A549 (cell line): ENCODE data around the gene COG7. TPM values are rescaled to one million over a fixed set of nuclear protein-coding genes. Genes with fewer than 3 reads are reported as not detected.

Source experiments
- ATAC-seq, 2 experiments: fragments of 200-7000 bp in 1 of 2; fragments of >200 bp in 1 of 2; cut with Nextera tagmentation in 1 of 2; cut with Tn5 transposase in 1 of 2; 3 replicates each; pipeline versions ENCODE4 v1.8.0 to v1.9.1; 2018 to 2020; ENCODE audit warnings: mild to moderate bottlenecking in 1 of 2, moderate library complexity in 1 of 2
- CTCF ChIA-PET: fragments of 300-600 bp; sonication (Branson Sonifier 250); formaldehyde crosslinking; extraction: SDS; loops from one replicate; lab custom pipeline; 2021; ENCODE audit warnings: antibody characterized with exemption, inconsistent platforms; lab: Yijun Ruan, JAX
- POLR2A ChIA-PET: fragments of 350-600 bp; formaldehyde crosslinking; extraction: SDS; loops from one replicate; lab custom pipeline; 2021; ENCODE audit warnings: antibody characterized with exemption, inconsistent platforms; lab: Yijun Ruan, JAX
- DNase-seq, 2 experiments: peaks; one replicate each; pipeline versions ENCODE4 v3.0.0 to v3.0.0-alpha.2; 2011 to 2016; ENCODE audit warnings: low read depth in 1 of 2, low spot score in 1 of 2
- FAIRE-seq: peaks from 2 replicates; lab custom pipeline; 2011; peaks lifted over from hg19 to GRCh38; lab: Jason Lieb, UNC
- H3K27ac ChIP-seq, 2 experiments: fragments of >200 bp; sonication (Bioruptor Twin); formaldehyde crosslinking; 3 replicates each; pipeline ENCODE4 v1.5.1; 2016 to 2017
- H3K4me1 ChIP-seq: fragments of >200 bp; sonication (Bioruptor Twin); formaldehyde crosslinking; 3 replicates; pipeline ENCODE4 v1.6.1; 2016
- H3K4me2 ChIP-seq: fragments of >200 bp; sonication (Bioruptor Twin); formaldehyde crosslinking; 3 replicates; pipeline ENCODE4 v1.6.1; 2016
- H3K4me3 ChIP-seq: fragments of >200 bp; sonication (Bioruptor Twin); formaldehyde crosslinking; 3 replicates; pipeline ENCODE4 v1.5.1; 2016
- H3K9me3 ChIP-seq: fragments of >200 bp; sonication (Bioruptor Twin); formaldehyde crosslinking; 3 replicates; pipeline ENCODE4 v1.6.1; 2016
- CEBPB ChIP-seq, 2 experiments: fragments of >200 bp in 1 of 2; sonication (Bioruptor Twin) in 1 of 2; formaldehyde crosslinking in 1 of 2; IDR thresholded peaks; 2 replicates each; pipeline ENCODE4 v1.6.1; 2012 to 2016
- CHD2 ChIP-seq: fragments of 150-350 bp; IDR thresholded peaks from 2 replicates; pipeline ENCODE4 v1.6.1; 2014; ENCODE audit warnings: low read length; ENCODE audit not compliant: partially characterized antibody
- CHD4 ChIP-seq: fragments of 200-600 bp; sonication (generic); IDR thresholded peaks from 2 replicates; pipeline ENCODE4 v1.6.1; 2016; ENCODE audit warnings: antibody characterized with exemption, mild to moderate bottlenecking, borderline replicate concordance
- EHF ChIP-seq: fragments of 250-450 bp; sonication (Bioruptor Pico); IDR thresholded peaks from 2 replicates; pipeline ENCODE4 v1.5.0; 2020; ENCODE audit warnings: mild to moderate bottlenecking
- FOSL2 ChIP-seq, 2 experiments: fragments of 450-650 bp in 1 of 2; fragments of >200 bp in 1 of 2; sonication (Bioruptor Twin) in 1 of 2; formaldehyde crosslinking; IDR thresholded peaks; 2 replicates each; pipeline versions ENCODE4 v1.5.0 to v1.6.1; 2016 to 2020; ENCODE audit warnings: mild to moderate bottlenecking in 1 of 2, moderate library complexity in 1 of 2
- HDAC2 ChIP-seq: fragments of 200-600 bp; sonication (generic); IDR thresholded peaks from 2 replicates; pipeline ENCODE4 v1.6.1; 2016
- HOXB13 ChIP-seq: fragments of 250-450 bp; sonication (Bioruptor Pico); IDR thresholded peaks from 2 replicates; pipeline ENCODE4 v1.5.0; 2020; ENCODE audit warnings: low read depth, mild to moderate bottlenecking, moderate library complexity
- HOXB5 ChIP-seq: fragments of 250-450 bp; sonication (Bioruptor Pico); IDR thresholded peaks from 2 replicates; pipeline ENCODE4 v1.5.0; 2020; ENCODE audit warnings: mild to moderate bottlenecking, moderate library complexity
- JUNB ChIP-seq: fragments of >200 bp; sonication (Bioruptor Twin); formaldehyde crosslinking; IDR thresholded peaks from 2 replicates; pipeline ENCODE4 v1.6.1; 2016
- KDM5A ChIP-seq: fragments of 200-600 bp; sonication (generic); IDR thresholded peaks from 2 replicates; pipeline ENCODE4 v1.6.1; 2016; ENCODE audit warnings: antibody characterized with exemption, mild to moderate bottlenecking
- MAFK ChIP-seq: fragments of 450-650 bp; IDR thresholded peaks from 2 replicates; pipeline ENCODE4 v1.6.1; 2014; ENCODE audit not compliant: partially characterized antibody
- POLR2AphosphoS2 ChIP-seq: conservative IDR thresholded peaks from 2 replicates; pipeline ENCODE4 v1.6.1; 2012; ENCODE audit warnings: low read length, improper control_type of control experiment, inconsistent platforms
- RAD21 ChIP-seq, 2 experiments: fragments of >200 bp in 1 of 2; sonication (Bioruptor Twin) in 1 of 2; formaldehyde crosslinking in 1 of 2; IDR thresholded peaks in 1 of 2; conservative IDR thresholded peaks in 1 of 2; 2 replicates in 1 of 2; 3 replicates in 1 of 2; pipeline ENCODE4 v1.6.1; 2012 to 2018; ENCODE audit warnings: inconsistent platforms in 1 of 2
- RCOR1 ChIP-seq: fragments of 150-350 bp; IDR thresholded peaks from 2 replicates; pipeline ENCODE4 v1.6.1; 2014; ENCODE audit warnings: antibody characterized with exemption, low read length, low read depth
- RFX5 ChIP-seq: fragments of 450-650 bp; IDR thresholded peaks from 2 replicates; pipeline ENCODE4 v1.7.1; 2014; ENCODE audit warnings: antibody characterized with exemption, mild to moderate bottlenecking, moderate library complexity
- TFCP2L1 ChIP-seq: fragments of 250-450 bp; sonication (Bioruptor Pico); IDR thresholded peaks from 2 replicates; pipeline ENCODE4 v1.5.0; 2021; ENCODE audit warnings: mild to moderate bottlenecking
- ZFP36 ChIP-seq: fragments of 450-650 bp; IDR thresholded peaks from 2 replicates; pipeline ENCODE4 v1.6.1; 2014; ENCODE audit warnings: borderline replicate concordance; ENCODE audit not compliant: partially characterized antibody
- WGBS: methylation state at CpG from one replicate; pipeline ENCODE4 v1.1.6; 2017; ENCODE audit errors: missing lambda C conversion rate; 5-methylcytosine and 5-hydroxymethylcytosine counted together
- polyA plus RNA-seq, 4 experiments: library from polyadenylated mRNA; depleted of rRNA in 3 of 4; stranded (reverse); fragments of >200 nt; fragmentation: RNase III in 1 of 4; extraction: RNeasy Plus Mini Kit Qiagen cat#74134 plus additional on column Dnase treatment in 1 of 4; gene quantifications; 2 replicates in 3 of 4; 3 replicates in 1 of 4; pipeline ENCODE4 v1.2.3, GENCODE V29; 2011 to 2017
- TF ChIP-seq, protein P1 (sequence below): fragments of 150-350 bp; IDR thresholded peaks from 2 replicates; pipeline ENCODE4 v1.6.1; 2014; ENCODE audit warnings: low read depth, mild to moderate bottlenecking, low read length
- TF ChIP-seq, protein P2 (sequence below): fragments of 250-450 bp; sonication (Bioruptor Pico); IDR thresholded peaks from 2 replicates; pipeline ENCODE4 v1.5.0; 2021; ENCODE audit warnings: mild to moderate bottlenecking, moderate library complexity, borderline replicate concordance
- TF ChIP-seq, protein P3 (sequence below): IDR thresholded peaks from 2 replicates; pipeline ENCODE4 v1.6.1; 2012
- TF ChIP-seq, protein P4 (sequence below): fragments of 200-600 bp; sonication (generic); IDR thresholded peaks from 2 replicates; pipeline ENCODE4 v1.6.1; 2016; ENCODE audit warnings: antibody characterized with exemption, mild to moderate bottlenecking, moderate library complexity
- TF ChIP-seq, protein P5 (sequence below): fragments of >200 bp; sonication (Bioruptor Twin); formaldehyde crosslinking; IDR thresholded peaks from 3 replicates; pipeline ENCODE4 v1.6.1; 2016
- TF ChIP-seq, protein P6 (sequence below): fragments of >200 bp; sonication (Bioruptor Twin); formaldehyde crosslinking; IDR thresholded peaks from 3 replicates; pipeline ENCODE4 v1.5.1; 2016

Gene COG7
- polyA plus RNA-seq, 2 of the 4 experiments (the other 2 are of a cell fraction), result 11.3 to 18.5 TPM

DNA sequence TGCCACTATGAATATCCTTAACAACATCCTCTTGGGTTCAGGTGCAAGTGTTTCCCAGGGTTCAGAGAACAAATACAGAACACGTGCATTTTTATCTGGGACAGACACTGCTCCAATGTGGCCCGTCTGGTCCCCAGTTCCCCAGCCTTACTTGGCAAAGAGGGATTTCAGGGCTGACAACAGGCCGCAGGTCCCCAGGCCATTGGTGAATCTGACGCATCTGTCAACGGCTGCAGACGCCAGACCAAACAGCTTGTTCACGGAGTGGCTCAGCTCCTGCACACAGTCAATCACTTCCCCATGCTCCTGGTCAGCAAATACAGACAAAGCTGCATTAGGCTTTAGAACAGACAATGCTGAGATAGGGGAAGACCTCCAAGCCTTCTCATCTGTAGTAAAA is 36.2 kb downstream of the COG7 start:
- TF ChIP-seq, protein P1, sequence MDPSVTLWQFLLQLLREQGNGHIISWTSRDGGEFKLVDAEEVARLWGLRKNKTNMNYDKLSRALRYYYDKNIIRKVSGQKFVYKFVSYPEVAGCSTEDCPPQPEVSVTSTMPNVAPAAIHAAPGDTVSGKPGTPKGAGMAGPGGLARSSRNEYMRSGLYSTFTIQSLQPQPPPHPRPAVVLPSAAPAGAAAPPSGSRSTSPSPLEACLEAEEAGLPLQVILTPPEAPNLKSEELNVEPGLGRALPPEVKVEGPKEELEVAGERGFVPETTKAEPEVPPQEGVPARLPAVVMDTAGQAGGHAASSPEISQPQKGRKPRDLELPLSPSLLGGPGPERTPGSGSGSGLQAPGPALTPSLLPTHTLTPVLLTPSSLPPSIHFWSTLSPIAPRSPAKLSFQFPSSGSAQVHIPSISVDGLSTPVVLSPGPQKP, result no peak
- TF ChIP-seq RFX5 (no peak), FOSL2 (IDR thresholded peaks at IDR 0.05) (no peak), FOSL2 (CRISPR knock-in tag; IDR thresholded peaks at IDR 0.05) (no peak), EHF (CRISPR knock-in tag) (no peak), POLR2AphosphoS2 (no peak), HDAC2 (no peak), CHD4 (no peak), CEBPB (IDR thresholded peaks at IDR 0.05) (no peak), HOXB5 (CRISPR knock-in tag) (no peak), RCOR1 (no peak), JUNB (no peak), ZFP36 (no peak), KDM5A (no peak)
- TF ChIP-seq, protein P2, sequence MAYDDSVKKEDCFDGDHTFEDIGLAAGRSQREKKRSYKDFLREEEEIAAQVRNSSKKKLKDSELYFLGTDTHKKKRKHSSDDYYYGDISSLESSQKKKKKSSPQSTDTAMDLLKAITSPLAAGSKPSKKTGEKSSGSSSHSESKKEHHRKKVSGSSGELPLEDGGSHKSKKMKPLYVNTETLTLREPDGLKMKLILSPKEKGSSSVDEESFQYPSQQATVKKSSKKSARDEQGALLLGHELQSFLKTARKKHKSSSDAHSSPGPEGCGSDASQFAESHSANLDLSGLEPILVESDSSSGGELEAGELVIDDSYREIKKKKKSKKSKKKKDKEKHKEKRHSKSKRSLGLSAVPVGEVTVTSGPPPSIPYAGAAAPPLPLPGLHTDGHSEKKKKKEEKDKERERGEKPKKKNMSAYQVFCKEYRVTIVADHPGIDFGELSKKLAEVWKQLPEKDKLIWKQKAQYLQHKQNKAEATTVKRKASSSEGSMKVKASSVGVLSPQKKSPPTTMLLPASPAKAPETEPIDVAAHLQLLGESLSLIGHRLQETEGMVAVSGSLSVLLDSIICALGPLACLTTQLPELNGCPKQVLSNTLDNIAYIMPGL (CRISPR knock-in tag), result no peak
- TF ChIP-seq, protein P3, sequence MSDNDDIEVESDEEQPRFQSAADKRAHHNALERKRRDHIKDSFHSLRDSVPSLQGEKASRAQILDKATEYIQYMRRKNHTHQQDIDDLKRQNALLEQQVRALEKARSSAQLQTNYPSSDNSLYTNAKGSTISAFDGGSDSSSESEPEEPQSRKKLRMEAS, result no peak
- TF ChIP-seq, protein P4, sequence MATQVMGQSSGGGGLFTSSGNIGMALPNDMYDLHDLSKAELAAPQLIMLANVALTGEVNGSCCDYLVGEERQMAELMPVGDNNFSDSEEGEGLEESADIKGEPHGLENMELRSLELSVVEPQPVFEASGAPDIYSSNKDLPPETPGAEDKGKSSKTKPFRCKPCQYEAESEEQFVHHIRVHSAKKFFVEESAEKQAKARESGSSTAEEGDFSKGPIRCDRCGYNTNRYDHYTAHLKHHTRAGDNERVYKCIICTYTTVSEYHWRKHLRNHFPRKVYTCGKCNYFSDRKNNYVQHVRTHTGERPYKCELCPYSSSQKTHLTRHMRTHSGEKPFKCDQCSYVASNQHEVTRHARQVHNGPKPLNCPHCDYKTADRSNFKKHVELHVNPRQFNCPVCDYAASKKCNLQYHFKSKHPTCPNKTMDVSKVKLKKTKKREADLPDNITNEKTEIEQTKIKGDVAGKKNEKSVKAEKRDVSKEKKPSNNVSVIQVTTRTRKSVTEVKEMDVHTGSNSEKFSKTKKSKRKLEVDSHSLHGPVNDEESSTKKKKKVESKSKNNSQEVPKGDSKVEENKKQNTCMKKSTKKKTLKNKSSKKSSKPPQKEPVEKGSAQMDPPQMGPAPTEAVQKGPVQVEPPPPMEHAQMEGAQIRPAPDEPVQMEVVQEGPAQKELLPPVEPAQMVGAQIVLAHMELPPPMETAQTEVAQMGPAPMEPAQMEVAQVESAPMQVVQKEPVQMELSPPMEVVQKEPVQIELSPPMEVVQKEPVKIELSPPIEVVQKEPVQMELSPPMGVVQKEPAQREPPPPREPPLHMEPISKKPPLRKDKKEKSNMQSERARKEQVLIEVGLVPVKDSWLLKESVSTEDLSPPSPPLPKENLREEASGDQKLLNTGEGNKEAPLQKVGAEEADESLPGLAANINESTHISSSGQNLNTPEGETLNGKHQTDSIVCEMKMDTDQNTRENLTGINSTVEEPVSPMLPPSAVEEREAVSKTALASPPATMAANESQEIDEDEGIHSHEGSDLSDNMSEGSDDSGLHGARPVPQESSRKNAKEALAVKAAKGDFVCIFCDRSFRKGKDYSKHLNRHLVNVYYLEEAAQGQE, result no peak
- TF ChIP-seq, protein P5, sequence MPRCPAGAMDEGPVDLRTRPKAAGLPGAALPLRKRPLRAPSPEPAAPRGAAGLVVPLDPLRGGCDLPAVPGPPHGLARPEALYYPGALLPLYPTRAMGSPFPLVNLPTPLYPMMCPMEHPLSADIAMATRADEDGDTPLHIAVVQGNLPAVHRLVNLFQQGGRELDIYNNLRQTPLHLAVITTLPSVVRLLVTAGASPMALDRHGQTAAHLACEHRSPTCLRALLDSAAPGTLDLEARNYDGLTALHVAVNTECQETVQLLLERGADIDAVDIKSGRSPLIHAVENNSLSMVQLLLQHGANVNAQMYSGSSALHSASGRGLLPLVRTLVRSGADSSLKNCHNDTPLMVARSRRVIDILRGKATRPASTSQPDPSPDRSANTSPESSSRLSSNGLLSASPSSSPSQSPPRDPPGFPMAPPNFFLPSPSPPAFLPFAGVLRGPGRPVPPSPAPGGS, result no peak
- peaks cover 7% of the 10 kb centered on the region; the same call in 2 of the 3 replicates for H3K4me1 ChIP-seq
- no peaks in the 10 kb centered on the region for H3K9me3 ChIP-seq
- no peak for ATAC-seq
- FAIRE-seq, result no peak
- H3K4me2 ChIP-seq, result no peak overlapping the region
- 86% methylated on average over 7 of the region's 7 CpGs for WGBS
- no peak overlapping the region for H3K27ac ChIP-seq
- ChIA-PET POLR2A (no interaction called here), CTCF (interaction anchor here (0.7 to 1.2 kb wide), 4 partner anchors 17 to 233 kb away, joined by 3 to 5 read pairs (median 3); no protein-coding TSS in a partner anchor)
- no peak overlapping the region for H3K4me3 ChIP-seq
- no peak for DNase-seq

DNA sequence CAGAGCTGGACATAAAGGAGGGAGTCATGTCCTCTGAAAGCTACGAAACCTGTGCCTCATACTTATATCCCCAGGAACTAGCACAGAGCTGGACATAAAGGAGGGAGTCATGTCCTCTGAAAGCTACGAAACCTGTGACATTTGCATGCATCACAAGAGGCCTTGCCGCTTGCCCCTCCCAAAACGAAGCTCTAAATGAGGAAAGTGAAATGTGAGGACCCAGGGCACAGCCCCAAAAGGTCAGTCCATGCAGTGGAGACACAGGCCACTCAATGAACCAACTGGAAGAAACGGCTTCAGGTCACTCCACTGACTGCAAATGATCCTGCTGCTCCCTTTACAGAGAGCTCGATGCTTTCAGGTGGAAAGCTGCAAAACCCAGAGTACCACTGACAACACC is 38.3 kb downstream of the COG7 start:
- Histone ChIP-seq H3K9me3 (no peaks in the 10 kb centered on the region), H3K4me2 (no peak overlapping the region), H3K4me3 (no peak overlapping the region), H3K4me1 (peaks cover 19% of the 10 kb centered on the region; the same call in 2 of the 3 replicates), H3K27ac (no peak overlapping the region)
- ATAC-seq (no peak), FAIRE-seq (no peak), DNase-seq (no peak)
- WGBS, result 78% methylated on average over 6 of the region's 6 CpGs
- ChIA-PET POLR2A (no interaction called here), CTCF (interaction anchor here (0.7 to 2.5 kb wide), 6 partner anchors 20 to 396 kb away, joined by 3 to 24 read pairs (median 4); partner anchors contain the start of genes SCNN1G and USP31)
- TF ChIP-seq, protein P6, sequence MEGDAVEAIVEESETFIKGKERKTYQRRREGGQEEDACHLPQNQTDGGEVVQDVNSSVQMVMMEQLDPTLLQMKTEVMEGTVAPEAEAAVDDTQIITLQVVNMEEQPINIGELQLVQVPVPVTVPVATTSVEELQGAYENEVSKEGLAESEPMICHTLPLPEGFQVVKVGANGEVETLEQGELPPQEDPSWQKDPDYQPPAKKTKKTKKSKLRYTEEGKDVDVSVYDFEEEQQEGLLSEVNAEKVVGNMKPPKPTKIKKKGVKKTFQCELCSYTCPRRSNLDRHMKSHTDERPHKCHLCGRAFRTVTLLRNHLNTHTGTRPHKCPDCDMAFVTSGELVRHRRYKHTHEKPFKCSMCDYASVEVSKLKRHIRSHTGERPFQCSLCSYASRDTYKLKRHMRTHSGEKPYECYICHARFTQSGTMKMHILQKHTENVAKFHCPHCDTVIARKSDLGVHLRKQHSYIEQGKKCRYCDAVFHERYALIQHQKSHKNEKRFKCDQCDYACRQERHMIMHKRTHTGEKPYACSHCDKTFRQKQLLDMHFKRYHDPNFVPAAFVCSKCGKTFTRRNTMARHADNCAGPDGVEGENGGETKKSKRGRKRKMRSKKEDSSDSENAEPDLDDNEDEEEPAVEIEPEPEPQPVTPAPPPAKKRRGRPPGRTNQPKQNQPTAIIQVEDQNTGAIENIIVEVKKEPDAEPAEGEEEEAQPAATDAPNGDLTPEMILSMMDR, result no peak
- TF ChIP-seq MAFK (no peak), TFCP2L1 (CRISPR knock-in tag) (no peak), RAD21 (conservative IDR thresholded peaks at IDR 0.05 in 1 of 2, IDR thresholded peaks at IDR 0.05 in 1 of 2) (no peak), HOXB13 (CRISPR knock-in tag) (no peak), CHD2 (no peak)
- TF ChIP-seq, protein P4, result no peak
